Spleen (tissue), 11 donors: ENCODE data around the gene RGS6. TPM values are rescaled to one million over a fixed set of nuclear protein-coding genes. Genes with fewer than 3 reads are reported as not detected.

Experiments used
- DNase-seq: peaks from one replicate; pipeline ENCODE4 v3.0.0-alpha.2; 2020
- H3K27ac ChIP-seq, 8 donors: fragments of 200-600 bp; sonication (generic) in 7 of 8; 1 replicate in 4 of 8; 2 replicates in 4 of 8; pipeline versions ENCODE4 v1.5.0 to v1.8.0; 2016 to 2021; ENCODE audit warnings: inconsistent platforms in 4 of 8, mild to moderate bottlenecking in 4 of 8, moderate library complexity in 1 of 8
- H3K27me3 ChIP-seq, 7 donors: fragments of 200-600 bp; sonication (generic) in 6 of 7; replicated peaks in 1 of 7; 1 replicate in 4 of 7; 2 replicates in 3 of 7; pipeline versions ENCODE4 v1.5.0 to v1.8.0; 2016 to 2021; ENCODE audit warnings: inconsistent platforms in 3 of 7, mild to moderate bottlenecking in 1 of 7
- H3K36me3 ChIP-seq, 6 donors: fragments of 200-600 bp; sonication (generic) in 5 of 6; 1 replicate in 4 of 6; 2 replicates in 2 of 6; pipeline versions ENCODE4 v1.5.0 to v1.8.0; 2016 to 2021; ENCODE audit warnings: inconsistent platforms in 2 of 6
- H3K4me1 ChIP-seq, 6 donors: fragments of 200-600 bp; sonication (generic) in 5 of 6; 1 replicate in 3 of 6; 2 replicates in 3 of 6; pipeline versions ENCODE4 v1.5.0 to v1.8.0; 2016 to 2021; ENCODE audit warnings: inconsistent platforms in 3 of 6
- H3K4me3 ChIP-seq, 8 donors: fragments of 200-600 bp; sonication (generic) in 7 of 8; 1 replicate in 4 of 8; 2 replicates in 4 of 8; pipeline versions ENCODE4 v1.5.0 to v1.8.0; 2016 to 2021; ENCODE audit warnings: inconsistent platforms in 4 of 8, mild to moderate bottlenecking in 4 of 8, moderate library complexity in 2 of 8
- H3K9me3 ChIP-seq, 8 donors: fragments of 200-600 bp; sonication (generic) in 7 of 8; 1 replicate in 4 of 8; 2 replicates in 4 of 8; pipeline versions ENCODE4 v1.5.0 to v1.8.0; 2016 to 2021; ENCODE audit warnings: inconsistent platforms in 4 of 8
- POLR2A ChIP-seq, 3 donors: fragments of 450-650 bp; IDR thresholded peaks; one replicate each; pipeline ENCODE4 v1.5.1; 2017; ENCODE audit warnings: antibody characterized with exemption in 3 of 3, mild to moderate bottlenecking in 1 of 3
- POLR2AphosphoS5 ChIP-seq, 3 donors: sonication (generic); formaldehyde crosslinking; IDR thresholded peaks; one replicate each; pipeline ENCODE4 v1.5.1; 2017; ENCODE audit warnings: antibody characterized with exemption in 3 of 3
- WGBS, 5 donors: extraction: QIAGEN DNeasy Blood & Tissue Kit in 3 of 5; methylation state at CpG; one replicate each; pipeline versions ENCODE4 v1.1.5 to v1.1.7; 2013 to 2018; 5-methylcytosine and 5-hydroxymethylcytosine counted together
- intact Hi-C: fragments of 100-400 bp; cut with DNase I; formaldehyde crosslinking; loops from one replicate; pipeline ENCODE4 v1.15.0; 2023; ENCODE audit warnings: low total_unique reads
- polyA plus RNA-seq, 3 donors: library from polyadenylated mRNA; stranded (reverse); fragments of 200-250 nt; gene quantifications; one replicate each; pipeline ENCODE4 v1.2.1, GENCODE V29; 2013
- total RNA-seq, 7 donors: library from RNA; depleted of rRNA in 3 of 7; stranded (reverse); fragments of >200 nt in 3 of 7; fragmentation: NEBNext Ultra II Directional in 4 of 7; extraction: Animal tissue kit (Norgen Biotek cat#: 25700) in 4 of 7; gene quantifications; one replicate each; pipeline versions ENCODE4 v1.1.0 to v1.2.1, GENCODE V29; 2016 to 2021
- TF ChIP-seq, protein P1 (sequence below), 11 experiments: fragments of 200-600 bp in 7 of 11; fragments of 450-650 bp in 4 of 11; sonication (generic) in 4 of 11; IDR thresholded peaks in 8 of 11; conservative IDR thresholded peaks in 3 of 11; 1 replicate in 7 of 11; 2 replicates in 4 of 11; pipeline versions ENCODE4 v1.4.0 to v1.8.0; 2016 to 2021; ENCODE audit warnings: antibody characterized with exemption in 11 of 11, inconsistent platforms in 4 of 11, mild to moderate bottlenecking in 1 of 11
- donor health status: healthy with polysubstance abuse.
- donor health status: DM: no; HTN: no; CAD: no; lungs with moderate emphysema.
- donor health status: DM: no; HTN: no; CAD: no.
- donor health status: Bipolar disorder and iron deficiency.
- donor health status: healthy.
- donor health status: DM: no; HTN: no; CAD: no.
- donor health status: DM: yes; HTN: yes; CAD: no.

RGS6 gene
- total and polyA plus RNA-seq, 10 donors: 0.20 to 8.1 (median 2.3) TPM

DNA sequence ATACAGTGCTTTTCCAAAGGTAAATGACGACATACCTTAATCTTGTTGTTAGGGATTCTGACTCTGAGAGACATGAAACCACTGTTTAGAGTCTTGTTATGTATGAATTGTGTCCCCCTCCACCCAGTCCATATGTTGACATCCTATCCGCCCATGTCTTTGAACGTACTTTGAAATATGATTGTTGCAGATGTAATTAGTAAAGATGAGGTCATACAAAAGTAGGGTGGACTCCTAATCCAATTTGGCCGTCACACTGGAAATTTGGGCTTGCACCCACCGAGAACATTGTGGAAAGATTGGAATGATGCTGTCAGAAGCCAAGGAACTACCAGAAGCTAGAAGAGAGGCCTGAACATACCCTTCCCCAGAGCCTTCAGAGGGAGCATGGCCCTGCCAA lies 62.2 kb downstream of the RGS6 start:
- Histone ChIP-seq H3K4me1 (no peaks in the 10 kb centered on the region), H3K27me3 (no peaks in the 10 kb centered on the region), H3K9me3 (peaks cover 0 to under 1% (median 0%) of the 10 kb centered on the region in 8 donors), H3K36me3 (no peaks in the 10 kb centered on the region), H3K4me3 (no peak overlapping the region), H3K27ac (no peak overlapping the region)
- DNase-seq: no peak
- WGBS, 5 donors: 78 to 89% (median 79%) methylated on average over 5 of the region's 5 CpGs
- TF ChIP-seq, protein P1, sequence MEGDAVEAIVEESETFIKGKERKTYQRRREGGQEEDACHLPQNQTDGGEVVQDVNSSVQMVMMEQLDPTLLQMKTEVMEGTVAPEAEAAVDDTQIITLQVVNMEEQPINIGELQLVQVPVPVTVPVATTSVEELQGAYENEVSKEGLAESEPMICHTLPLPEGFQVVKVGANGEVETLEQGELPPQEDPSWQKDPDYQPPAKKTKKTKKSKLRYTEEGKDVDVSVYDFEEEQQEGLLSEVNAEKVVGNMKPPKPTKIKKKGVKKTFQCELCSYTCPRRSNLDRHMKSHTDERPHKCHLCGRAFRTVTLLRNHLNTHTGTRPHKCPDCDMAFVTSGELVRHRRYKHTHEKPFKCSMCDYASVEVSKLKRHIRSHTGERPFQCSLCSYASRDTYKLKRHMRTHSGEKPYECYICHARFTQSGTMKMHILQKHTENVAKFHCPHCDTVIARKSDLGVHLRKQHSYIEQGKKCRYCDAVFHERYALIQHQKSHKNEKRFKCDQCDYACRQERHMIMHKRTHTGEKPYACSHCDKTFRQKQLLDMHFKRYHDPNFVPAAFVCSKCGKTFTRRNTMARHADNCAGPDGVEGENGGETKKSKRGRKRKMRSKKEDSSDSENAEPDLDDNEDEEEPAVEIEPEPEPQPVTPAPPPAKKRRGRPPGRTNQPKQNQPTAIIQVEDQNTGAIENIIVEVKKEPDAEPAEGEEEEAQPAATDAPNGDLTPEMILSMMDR (IDR thresholded peaks at IDR 0.05 in 8 of 11, conservative IDR thresholded peaks at IDR 0.05 in 3 of 11): no peak
- no peak for TF ChIP-seq POLR2AphosphoS5 (IDR thresholded peaks at IDR 0.05)
- TF ChIP-seq POLR2A (IDR thresholded peaks at IDR 0.05): no peak
- intact Hi-C loops: no loop called here

DNA sequence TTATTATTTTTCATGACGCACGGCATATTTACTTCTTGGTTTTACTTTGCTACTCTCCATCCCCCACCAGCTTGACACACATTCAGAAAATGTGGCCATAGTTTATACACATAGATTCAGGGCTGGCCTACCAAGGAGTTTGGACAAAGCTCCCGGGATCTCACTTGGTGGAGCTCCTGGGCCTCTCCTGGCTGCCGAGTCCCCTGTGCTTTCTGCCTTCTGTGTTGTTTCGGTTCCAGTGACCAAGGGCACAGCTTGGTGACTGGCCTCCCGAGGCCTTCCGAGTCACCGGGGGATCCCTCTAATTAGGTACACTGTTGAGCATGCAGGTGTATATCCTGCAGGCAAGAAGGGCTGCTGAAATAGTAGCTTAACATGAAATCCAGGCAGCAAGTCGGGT lies 63.5 kb downstream of the RGS6 start:
- Histone ChIP-seq H3K36me3 (no peaks in the 10 kb centered on the region), H3K4me1 (no peaks in the 10 kb centered on the region), H3K4me3 (no peak overlapping the region), H3K27me3 (no peaks in the 10 kb centered on the region), H3K9me3 (peaks cover 0 to 5% (median 0%) of the 10 kb centered on the region in 8 donors), H3K27ac (no peak overlapping the region)
- 87 to 100% (median 97%) methylated on average over 9 of the region's 9 CpGs for WGBS, 5 donors
- no peak for TF ChIP-seq POLR2AphosphoS5 (IDR thresholded peaks at IDR 0.05)
- no peak for TF ChIP-seq POLR2A (IDR thresholded peaks at IDR 0.05)
- TF ChIP-seq, protein P1 (IDR thresholded peaks at IDR 0.05 in 8 of 11, conservative IDR thresholded peaks at IDR 0.05 in 3 of 11): no peak
- DNase-seq: no peak
- intact Hi-C loops: no loop called here

DNA sequence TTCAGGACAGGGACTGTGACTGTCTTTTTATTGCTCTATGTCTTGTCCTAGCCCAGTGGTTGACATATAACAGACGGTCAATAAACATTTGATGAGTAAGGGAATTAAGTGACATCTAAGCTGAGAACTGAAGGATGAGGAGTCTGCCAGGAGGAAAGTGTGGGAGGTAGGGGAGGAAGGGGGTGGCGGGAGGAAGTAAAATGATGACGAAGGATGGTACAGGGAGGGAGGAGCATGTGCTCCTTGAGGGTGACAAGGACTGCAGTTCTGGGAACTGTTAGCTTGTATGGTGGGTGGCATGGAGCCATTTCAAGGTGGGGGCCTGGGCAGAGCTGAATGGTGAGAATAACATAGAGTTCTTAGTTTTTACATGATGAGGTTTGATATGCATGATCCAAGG lies 64.4 kb downstream of the RGS6 start:
- Histone ChIP-seq H3K4me3 (no peak overlapping the region), H3K27ac (no peak overlapping the region), H3K27me3 (no peaks in the 10 kb centered on the region), H3K4me1 (no peaks in the 10 kb centered on the region), H3K36me3 (no peaks in the 10 kb centered on the region), H3K9me3 (peaks cover 0 to 5% (median 0%) of the 10 kb centered on the region in 8 donors)
- 65 to 85% (median 74%) methylated on average over 3 of the region's 3 CpGs for whole genome bisulfite sequencing, 5 donors
- no peak for DNase-seq
- intact Hi-C loops: no loop called here
- no peak for TF ChIP-seq POLR2A (IDR thresholded peaks at IDR 0.05)
- TF ChIP-seq, protein P1 (IDR thresholded peaks at IDR 0.05 in 8 of 11, conservative IDR thresholded peaks at IDR 0.05 in 3 of 11): no peak
- no peak for TF ChIP-seq POLR2AphosphoS5 (IDR thresholded peaks at IDR 0.05)

DNA sequence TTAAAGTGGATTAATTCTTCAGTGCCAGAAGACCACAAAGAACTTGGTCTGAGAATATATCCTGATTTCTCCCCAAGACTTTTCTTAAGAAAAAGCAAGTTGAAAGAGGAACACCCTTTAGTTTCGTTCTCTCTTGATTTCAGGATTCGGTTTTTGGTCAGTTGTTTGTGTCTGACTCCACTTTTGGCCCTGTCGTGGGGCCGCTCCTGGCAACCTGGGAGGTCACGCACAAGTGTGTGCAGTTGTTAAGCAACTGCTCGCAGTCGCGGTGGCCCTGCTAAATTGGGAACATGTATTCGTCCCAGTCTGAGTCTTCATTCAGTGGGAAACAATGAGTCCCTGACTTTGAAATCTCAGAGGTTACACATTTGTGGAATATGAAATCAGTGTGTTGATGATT lies 68.7 kb downstream of the RGS6 start:
- no peak for DNase-seq
- intact Hi-C loops: no loop called here
- WGBS, 5 donors: 81 to 92% (median 90%) methylated on average over 9 of the region's 9 CpGs
- Histone ChIP-seq H3K27ac (no peak overlapping the region), H3K27me3 (no peaks in the 10 kb centered on the region), H3K36me3 (no peaks in the 10 kb centered on the region), H3K9me3 (peaks cover 0 to 5% (median 0%) of the 10 kb centered on the region in 8 donors), H3K4me3 (no peak overlapping the region), H3K4me1 (no peaks in the 10 kb centered on the region)
- TF ChIP-seq POLR2A (IDR thresholded peaks at IDR 0.05) (no peak), POLR2AphosphoS5 (IDR thresholded peaks at IDR 0.05) (no peak)
- TF ChIP-seq, protein P1 (IDR thresholded peaks at IDR 0.05 in 8 of 11, conservative IDR thresholded peaks at IDR 0.05 in 3 of 11): no peak
